T-helper 2 cell treated with Interferon-gamma antibody and Interleukin-4, amounts not matched to agents 5 μg/mL and 100 μg/mL, for 36 hours (primary cell): ENCODE results near the gene ATP1B1.
A peak's percentile ranks its signal among the peaks of the same experiment; 100 is the strongest.

Source experiments
- DNase-seq: peaks from one replicate; pipeline ENCODE4 v3.0.0; 2021; ENCODE audit warnings: low spot score
- H3K27ac Mint-ChIP-seq: one replicate; pipeline ENCODE4 v1.8.0; 2021; ENCODE audit warnings: mild to moderate bottlenecking, mixed read lengths
- H3K27me3 Mint-ChIP-seq: one replicate; pipeline ENCODE4 v1.8.0; 2021; ENCODE audit warnings: low read depth, mixed read lengths
- H3K36me3 Mint-ChIP-seq: one replicate; pipeline ENCODE4 v1.8.0; 2021; ENCODE audit warnings: low read depth, mixed read lengths
- H3K4me1 Mint-ChIP-seq: one replicate; pipeline ENCODE4 v1.8.0; 2021; ENCODE audit warnings: low read depth, mixed read lengths
- H3K4me3 Mint-ChIP-seq: one replicate; pipeline ENCODE4 v1.8.0; 2022; ENCODE audit warnings: mild to moderate bottlenecking, moderate library complexity, mixed read lengths
- H3K9me3 Mint-ChIP-seq: one replicate; pipeline ENCODE4 v1.8.0; 2021; ENCODE audit warnings: mixed read lengths

ATP1B1 gene

DNA sequence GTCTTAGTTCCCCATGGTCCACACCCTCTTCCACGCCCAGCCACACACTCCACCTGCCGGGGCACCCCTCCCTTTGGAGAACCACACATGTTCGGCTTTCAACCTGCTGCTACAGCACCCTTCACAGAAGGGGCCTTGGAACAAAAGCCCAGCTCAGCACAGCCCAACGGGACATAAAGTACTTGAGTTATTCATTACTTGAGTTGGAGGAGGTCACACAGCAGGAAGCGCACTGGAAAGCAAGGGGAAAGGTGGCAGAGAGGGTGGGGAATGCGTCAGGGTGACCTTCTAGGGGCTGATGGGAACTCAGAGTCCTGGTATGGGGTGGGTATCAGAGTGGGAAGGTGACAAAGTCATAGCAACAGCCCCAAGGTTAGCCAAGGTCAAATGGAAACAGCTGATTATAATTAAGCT is 3.0 kb upstream of the ATP1B1 start:
- H3K9me3 Mint-ChIP-seq: no peaks in the 10 kb centered on the region
- no peaks in the 10 kb centered on the region for H3K36me3 Mint-ChIP-seq
- no peak overlapping the region for H3K4me3 Mint-ChIP-seq
- H3K27ac Mint-ChIP-seq: no peak overlapping the region
- H3K27me3 Mint-ChIP-seq: peaks cover 24% of the 10 kb centered on the region
- peaks cover 15% of the 10 kb centered on the region for H3K4me1 Mint-ChIP-seq
- no peak for DNase-seq

DNA sequence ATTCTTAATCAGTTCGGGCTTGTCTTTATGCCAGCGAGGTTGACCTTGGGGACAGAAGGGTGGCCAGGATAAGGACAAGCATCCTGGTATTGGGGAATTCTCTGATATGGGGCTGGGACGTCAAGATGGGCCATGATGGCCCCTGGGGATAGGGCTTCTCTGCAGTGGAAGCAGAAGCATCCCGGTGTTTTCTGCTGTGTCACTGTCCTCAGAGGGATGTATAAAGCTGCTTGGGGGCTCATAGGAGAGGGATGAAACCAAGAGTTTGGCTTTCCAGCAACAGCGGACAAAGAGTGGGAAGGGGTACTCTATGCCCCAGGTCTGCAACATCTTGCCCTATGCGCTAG is 1.4 kb upstream of the ATP1B1 start:
- no peak for DNase-seq
- no peak overlapping the region for H3K27ac Mint-ChIP-seq

GRCh38 chr1:169105434-169106094 is 926 bp upstream of the ATP1B1 start:
- peak; percentile 42 for DNase-seq
- Mint-ChIP-seq H3K27ac (no peak overlapping the region), H3K36me3 (no peaks in the 10 kb centered on the region), H3K9me3 (no peaks in the 10 kb centered on the region), H3K4me1 (peaks cover 31% of the 10 kb centered on the region), H3K4me3 (peak overlapping the region; percentile 69), H3K27me3 (peaks cover 22% of the 10 kb centered on the region)

More for the DNA sequence above, 1.4 kb upstream of the ATP1B1 start:
- Mint-ChIP-seq H3K9me3 (no peaks in the 10 kb centered on the region), H3K27me3 (peaks cover 24% of the 10 kb centered on the region), H3K4me1 (peaks cover 26% of the 10 kb centered on the region), H3K4me3 (peak overlapping the region; percentile 69), H3K36me3 (no peaks in the 10 kb centered on the region)

GRCh38 chr1:169106921-169107602 is 572 bp downstream of the ATP1B1 start:
- DNase-seq: peak; percentile 17
- peaks cover 16% of the 10 kb centered on the region for H3K27me3 Mint-ChIP-seq
- H3K27ac Mint-ChIP-seq: peak overlapping the region; percentile 37
- peak overlapping the region; percentile 84 for H3K4me3 Mint-ChIP-seq
- no peaks in the 10 kb centered on the region for H3K9me3 Mint-ChIP-seq
- H3K36me3 Mint-ChIP-seq: peaks cover 6% of the 10 kb centered on the region
- peaks cover 37% of the 10 kb centered on the region for H3K4me1 Mint-ChIP-seq

- DNase-seq: peak; percentile 40
- peak overlapping the region; percentile 37 for H3K27ac Mint-ChIP-seq
- peaks cover 14% of the 10 kb centered on the region for H3K27me3 Mint-ChIP-seq
- H3K4me1 Mint-ChIP-seq: peaks cover 37% of the 10 kb centered on the region
- H3K9me3 Mint-ChIP-seq: no peaks in the 10 kb centered on the region
- H3K36me3 Mint-ChIP-seq: peaks cover 11% of the 10 kb centered on the region
- peak overlapping the region; percentile 84 for H3K4me3 Mint-ChIP-seq
Measured at GRCh38 chr1:169107603-169108208, 1.2 kb downstream of the ATP1B1 start.

GRCh38 chr1:169108223-169108622 is 1.7 kb downstream of the ATP1B1 start:
- H3K27ac Mint-ChIP-seq: no peak overlapping the region
- H3K9me3 Mint-ChIP-seq: no peaks in the 10 kb centered on the region
- DNase-seq: no peak
- peaks cover 11% of the 10 kb centered on the region for H3K36me3 Mint-ChIP-seq
- peaks cover 37% of the 10 kb centered on the region for H3K4me1 Mint-ChIP-seq
- peak overlapping the region; percentile 84 for H3K4me3 Mint-ChIP-seq
- peaks cover 14% of the 10 kb centered on the region for H3K27me3 Mint-ChIP-seq

DNA sequence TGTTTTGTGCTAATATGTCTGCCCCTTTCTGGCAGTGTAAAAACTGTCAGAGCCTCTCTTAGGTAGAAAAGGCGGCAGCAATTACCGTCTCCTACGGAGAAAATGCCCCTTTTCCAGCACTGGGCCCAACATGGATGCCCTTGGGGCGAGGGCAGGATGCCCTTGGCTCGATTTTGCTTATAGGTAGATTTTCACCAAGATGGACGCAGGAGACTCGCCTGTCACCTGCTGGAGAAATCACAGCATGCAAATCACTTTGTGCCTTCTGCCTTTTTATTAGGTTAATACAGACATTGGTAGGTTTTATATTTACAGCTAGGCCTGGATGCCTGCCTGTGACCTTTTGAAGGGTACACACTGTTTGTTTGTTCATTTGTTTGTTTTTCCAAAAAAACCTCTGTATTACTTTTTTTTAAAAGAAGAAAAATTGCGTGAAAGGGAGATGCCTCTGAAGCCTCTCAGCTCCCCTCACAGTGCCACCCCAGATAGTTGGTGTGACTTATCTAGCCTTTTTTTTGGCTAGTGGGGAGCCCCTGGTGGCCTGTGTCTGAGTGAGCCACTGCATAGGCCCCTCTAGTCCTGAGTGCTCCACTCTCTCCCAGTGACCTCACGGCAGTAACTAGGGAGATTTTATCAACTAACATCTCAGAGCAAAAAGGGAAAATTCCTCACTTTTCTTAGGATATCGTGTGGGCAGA is 2.5 kb downstream of the ATP1B1 start:
- Mint-ChIP-seq H3K36me3 (peaks cover 11% of the 10 kb centered on the region), H3K27me3 (peaks cover 14% of the 10 kb centered on the region), H3K4me1 (peaks cover 37% of the 10 kb centered on the region), H3K27ac (no peak overlapping the region), H3K9me3 (no peaks in the 10 kb centered on the region), H3K4me3 (peak overlapping the region; percentile 84)
- no peak for DNase-seq

DNA sequence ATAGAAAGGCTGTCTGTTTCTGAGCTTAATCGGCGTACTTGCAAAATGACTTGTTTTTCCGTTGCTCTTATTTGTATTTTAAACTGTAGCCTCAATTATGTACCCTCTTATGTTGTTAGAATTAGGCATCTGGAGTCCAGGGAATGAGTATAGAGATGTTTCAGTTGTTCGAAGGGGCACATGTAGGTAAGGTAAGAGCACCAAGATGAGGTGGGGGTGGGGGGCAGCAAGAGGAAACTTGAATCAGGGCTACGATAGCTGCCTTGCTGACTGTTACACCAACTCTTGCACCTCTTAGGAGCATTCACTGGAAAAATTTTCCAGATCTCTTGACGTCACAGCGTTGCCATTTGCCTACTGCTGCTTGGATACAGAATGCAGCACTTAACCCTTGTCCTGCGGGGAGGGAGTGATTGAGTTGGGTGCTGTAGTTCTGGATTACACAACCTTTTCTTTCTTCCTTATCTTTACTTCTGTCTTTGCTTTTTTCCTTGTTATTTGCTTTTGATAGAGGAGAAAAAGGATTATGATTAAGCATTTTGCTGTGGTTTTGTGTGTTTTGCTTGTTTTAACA is 3.2 kb downstream of the ATP1B1 start:
- Mint-ChIP-seq H3K27ac (no peak overlapping the region), H3K27me3 (peaks cover 14% of the 10 kb centered on the region), H3K36me3 (peaks cover 14% of the 10 kb centered on the region), H3K4me1 (peaks cover 37% of the 10 kb centered on the region), H3K4me3 (peak overlapping the region; percentile 37), H3K9me3 (no peaks in the 10 kb centered on the region)
- no peak for DNase-seq

- H3K27me3 Mint-ChIP-seq: peaks cover 14% of the 10 kb centered on the region
- no peak for DNase-seq
- H3K36me3 Mint-ChIP-seq: peaks cover 14% of the 10 kb centered on the region
- no peak overlapping the region for H3K27ac Mint-ChIP-seq
- H3K9me3 Mint-ChIP-seq: no peaks in the 10 kb centered on the region
- H3K4me1 Mint-ChIP-seq: peaks cover 37% of the 10 kb centered on the region
- H3K4me3 Mint-ChIP-seq: peak overlapping the region; percentile 37
Measured at GRCh38 chr1:169110236-169110635, 3.7 kb downstream of the ATP1B1 start.

GRCh38 chr1:169110689-169111447 is 4.4 kb downstream of the ATP1B1 start:
- Mint-ChIP-seq H3K27ac (no peak overlapping the region), H3K27me3 (peaks cover 14% of the 10 kb centered on the region), H3K4me1 (peaks cover 37% of the 10 kb centered on the region), H3K9me3 (no peaks in the 10 kb centered on the region), H3K4me3 (peak overlapping the region; percentile 37), H3K36me3 (peaks cover 14% of the 10 kb centered on the region)
- no peak for DNase-seq

DNA sequence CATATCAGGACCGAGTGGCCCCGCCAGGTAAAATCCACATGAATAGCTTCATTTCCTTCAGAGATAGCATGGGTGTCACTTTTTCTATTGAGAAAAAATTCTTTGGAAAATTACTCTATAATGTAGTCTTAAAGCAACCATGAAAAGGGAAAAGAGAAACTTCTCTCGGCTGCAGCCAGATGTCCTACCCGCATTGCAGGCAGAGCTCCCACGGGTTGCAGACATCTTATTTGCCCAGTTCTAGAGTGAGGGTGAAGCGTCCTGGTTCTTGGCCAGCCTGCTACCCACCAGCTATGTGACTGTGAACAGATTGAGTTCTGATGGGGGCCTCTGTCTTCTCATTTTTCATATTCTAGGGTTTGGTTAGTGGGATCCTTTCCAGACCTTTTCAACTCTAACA is 5.0 kb downstream of the ATP1B1 start:
- Mint-ChIP-seq H3K36me3 (peaks cover 18% of the 10 kb centered on the region), H3K27me3 (peaks cover 14% of the 10 kb centered on the region), H3K9me3 (no peaks in the 10 kb centered on the region), H3K27ac (no peak overlapping the region), H3K4me1 (peaks cover 40% of the 10 kb centered on the region), H3K4me3 (no peak overlapping the region)
- no peak for DNase-seq

DNA sequence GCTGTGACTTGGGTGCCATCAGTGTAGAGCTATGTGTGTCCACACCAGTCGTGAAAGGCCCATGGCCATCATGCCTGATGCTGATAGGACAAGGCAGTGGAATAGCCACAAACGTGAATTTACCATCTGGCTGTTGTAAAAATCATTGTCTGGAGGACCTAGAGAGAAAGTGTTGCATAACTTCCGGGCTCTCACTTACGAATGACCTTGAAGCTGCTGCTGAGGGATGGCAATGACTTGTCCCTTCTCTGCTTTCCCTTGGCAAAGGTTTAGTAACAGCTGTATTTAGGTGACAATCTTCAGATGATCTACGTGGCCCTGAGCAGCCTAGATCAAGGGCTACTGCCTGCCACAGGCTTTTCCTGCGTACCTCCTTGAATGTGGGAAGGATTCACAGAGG is 5.8 kb downstream of the ATP1B1 start:
- H3K4me1 Mint-ChIP-seq: peaks cover 38% of the 10 kb centered on the region
- H3K36me3 Mint-ChIP-seq: peaks cover 18% of the 10 kb centered on the region
- peaks cover 11% of the 10 kb centered on the region for H3K27me3 Mint-ChIP-seq
- H3K27ac Mint-ChIP-seq: no peak overlapping the region
- no peaks in the 10 kb centered on the region for H3K9me3 Mint-ChIP-seq
- H3K4me3 Mint-ChIP-seq: no peak overlapping the region
- DNase-seq: no peak

- DNase-seq: no peak
- Mint-ChIP-seq H3K36me3 (peaks cover 18% of the 10 kb centered on the region), H3K27ac (no peak overlapping the region), H3K4me1 (peaks cover 25% of the 10 kb centered on the region), H3K27me3 (no peaks in the 10 kb centered on the region), H3K4me3 (no peak overlapping the region), H3K9me3 (no peaks in the 10 kb centered on the region)
Measured at GRCh38 chr1:169113613-169114119, 7.2 kb downstream of the ATP1B1 start.
